ENCODE results near the gene IKZF3. TPM values are rescaled to one million over a fixed set of nuclear protein-coding genes. Genes with fewer than 3 reads are reported as not detected.

Gene IKZF3
- polyA plus RNA-seq, 1 donor (not counting 4 experiments of a cell fraction or from before 2014, with no cell fraction given) = not detected

DNA sequence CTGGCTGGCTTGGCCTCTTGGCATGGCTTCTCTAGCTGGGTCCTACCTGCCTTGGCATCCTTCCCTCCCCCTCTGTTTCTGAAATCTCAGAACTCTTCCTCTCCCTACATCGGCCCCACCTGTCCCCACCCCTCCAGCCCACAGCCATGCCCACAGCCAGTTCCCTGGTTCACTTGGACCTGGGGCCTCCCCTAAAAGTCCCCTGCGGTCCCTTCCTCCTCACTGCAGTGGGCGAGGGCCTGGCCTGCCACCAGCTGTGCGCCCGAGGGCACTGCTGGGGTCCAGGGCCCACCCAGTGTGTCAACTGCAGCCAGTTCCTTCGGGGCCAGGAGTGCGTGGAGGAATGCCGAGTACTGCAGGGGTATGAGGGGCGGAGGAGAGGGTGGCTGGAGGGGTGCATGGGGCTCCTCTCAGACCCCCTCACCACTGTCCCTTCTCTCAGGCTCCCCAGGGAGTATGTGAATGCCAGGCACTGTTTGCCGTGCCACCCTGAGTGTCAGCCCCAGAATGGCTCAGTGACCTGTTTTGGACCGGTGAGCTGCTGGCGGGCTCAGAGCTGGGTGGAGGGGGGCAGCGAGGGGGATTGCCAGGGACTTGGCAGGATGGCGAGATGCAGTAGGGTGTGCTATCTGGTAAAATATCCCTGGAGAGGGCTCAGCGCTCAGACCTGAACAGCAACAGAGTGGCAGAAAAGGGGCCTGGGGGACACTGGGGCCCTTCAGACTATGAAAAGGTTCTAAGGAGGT is 147.9 kb downstream of the IKZF3 start:
- TF ChIP-seq, protein P1, sequence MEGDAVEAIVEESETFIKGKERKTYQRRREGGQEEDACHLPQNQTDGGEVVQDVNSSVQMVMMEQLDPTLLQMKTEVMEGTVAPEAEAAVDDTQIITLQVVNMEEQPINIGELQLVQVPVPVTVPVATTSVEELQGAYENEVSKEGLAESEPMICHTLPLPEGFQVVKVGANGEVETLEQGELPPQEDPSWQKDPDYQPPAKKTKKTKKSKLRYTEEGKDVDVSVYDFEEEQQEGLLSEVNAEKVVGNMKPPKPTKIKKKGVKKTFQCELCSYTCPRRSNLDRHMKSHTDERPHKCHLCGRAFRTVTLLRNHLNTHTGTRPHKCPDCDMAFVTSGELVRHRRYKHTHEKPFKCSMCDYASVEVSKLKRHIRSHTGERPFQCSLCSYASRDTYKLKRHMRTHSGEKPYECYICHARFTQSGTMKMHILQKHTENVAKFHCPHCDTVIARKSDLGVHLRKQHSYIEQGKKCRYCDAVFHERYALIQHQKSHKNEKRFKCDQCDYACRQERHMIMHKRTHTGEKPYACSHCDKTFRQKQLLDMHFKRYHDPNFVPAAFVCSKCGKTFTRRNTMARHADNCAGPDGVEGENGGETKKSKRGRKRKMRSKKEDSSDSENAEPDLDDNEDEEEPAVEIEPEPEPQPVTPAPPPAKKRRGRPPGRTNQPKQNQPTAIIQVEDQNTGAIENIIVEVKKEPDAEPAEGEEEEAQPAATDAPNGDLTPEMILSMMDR (optimal IDR thresholded peaks at IDR 0.05 in 1 of 3, IDR thresholded peaks at IDR 0.05 in 1 of 3, conservative IDR thresholded peaks at IDR 0.05 in 1 of 3; ENCODE audit: extremely low read depth in 1 of 3, insufficient read depth in 2 of 3, low read length in 3 of 3) = no peak
- TF ChIP-seq EZH2 (IDR thresholded peaks at IDR 0.05; ENCODE audit: low read length) = no peak
- Histone ChIP-seq H3K9ac (ENCODE audit: control insufficient read depth, extremely low read depth, insufficient read depth, low read length) (peak overlapping the region; percentile 26), H3K4me1 (ENCODE audit: control insufficient read depth, extremely low read depth, insufficient read depth, low read length) (peaks cover 10% of the 10 kb centered on the region), H3K4me2 (ENCODE audit: control insufficient read depth, extremely low read depth, insufficient read depth, low read depth, low read length) (no peak overlapping the region), H3K36me3 (ENCODE audit: control insufficient read depth in 2 of 2, extremely low read depth in 1 of 2, insufficient read depth in 2 of 2, low read length in 2 of 2) (peaks cover 26 to 29% of the 10 kb centered on the region in 2 experiments), H3K9me3 (ENCODE audit: control insufficient read depth, low read depth, low read length) (no peaks in the 10 kb centered on the region), H3K27ac (ENCODE audit: control insufficient read depth, insufficient read depth, low read length) (peak overlapping the region; percentile 46), H3K4me3 (ENCODE audit: control insufficient read depth in 2 of 3, extremely low read depth in 1 of 3, insufficient read depth in 2 of 3, low read depth in 1 of 3, low read length in 3 of 3) (no peak overlapping the region), H4K20me1 (ENCODE audit: control insufficient read depth, extremely low read depth, insufficient read depth, low read length) (no peaks in the 10 kb centered on the region), H3K79me2 (ENCODE audit: control insufficient read depth, insufficient read depth, low read length) (no peaks in the 10 kb centered on the region), H2AFZ (ENCODE audit: control insufficient read depth, low read length) (no peak overlapping the region), H3K27me3 (ENCODE audit: control insufficient read depth, extremely low read depth, insufficient read depth, low read length) (no peaks in the 10 kb centered on the region), H3K9me1 (ENCODE audit: control insufficient read depth, extremely low read depth, insufficient read depth, low read length) (no peaks in the 10 kb centered on the region)
- DNase-seq (ENCODE audit: low read depth, low spot score) (no peak), FAIRE-seq (no peak)
- dilution Hi-C loops (cut with MboI; ENCODE audit: extremely low pct_ligation_motif_present, low sequenced_read_pairs) = no loop called here

DNA sequence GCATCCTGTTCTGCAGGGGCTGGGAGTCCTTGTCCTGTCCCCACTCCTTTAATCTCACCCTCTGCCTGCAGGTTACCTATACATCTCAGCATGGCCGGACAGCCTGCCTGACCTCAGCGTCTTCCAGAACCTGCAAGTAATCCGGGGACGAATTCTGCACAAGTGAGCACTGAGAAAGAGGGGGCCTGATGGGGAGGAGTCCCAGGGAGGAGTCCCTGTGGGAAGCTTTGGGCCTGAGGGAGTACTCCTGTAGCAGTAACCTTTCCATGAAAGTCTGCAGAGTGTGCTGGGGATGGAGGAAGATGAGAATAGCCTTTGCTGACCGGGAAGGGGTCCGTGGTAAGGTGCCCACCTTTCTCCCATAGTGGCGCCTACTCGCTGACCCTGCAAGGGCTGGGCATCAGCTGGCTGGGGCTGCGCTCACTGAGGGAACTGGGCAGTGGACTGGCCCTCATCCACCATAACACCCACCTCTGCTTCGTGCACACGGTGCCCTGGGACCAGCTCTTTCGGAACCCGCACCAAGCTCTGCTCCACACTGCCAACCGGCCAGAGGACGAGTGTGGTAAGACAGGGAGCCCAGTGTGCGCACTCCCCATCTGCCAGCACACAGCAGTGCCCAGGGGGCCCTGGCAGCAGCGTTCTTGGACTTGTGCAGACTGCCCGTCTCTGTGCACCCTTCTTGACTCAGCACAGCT is 148.6 kb downstream of the IKZF3 start:
- no peak for DNase-seq (ENCODE audit: low read depth, low spot score)
- Histone ChIP-seq H3K79me2 (ENCODE audit: control insufficient read depth, insufficient read depth, low read length) (no peaks in the 10 kb centered on the region), H3K9me3 (ENCODE audit: control insufficient read depth, low read depth, low read length) (no peaks in the 10 kb centered on the region), H3K27me3 (ENCODE audit: control insufficient read depth, extremely low read depth, insufficient read depth, low read length) (no peaks in the 10 kb centered on the region), H3K4me3 (ENCODE audit: control insufficient read depth in 2 of 3, extremely low read depth in 1 of 3, insufficient read depth in 2 of 3, low read depth in 1 of 3, low read length in 3 of 3) (no peak overlapping the region), H4K20me1 (ENCODE audit: control insufficient read depth, extremely low read depth, insufficient read depth, low read length) (no peaks in the 10 kb centered on the region), H3K4me2 (ENCODE audit: control insufficient read depth, extremely low read depth, insufficient read depth, low read depth, low read length) (no peak overlapping the region), H3K9ac (ENCODE audit: control insufficient read depth, extremely low read depth, insufficient read depth, low read length) (no peak overlapping the region), H3K36me3 (ENCODE audit: control insufficient read depth in 2 of 2, extremely low read depth in 1 of 2, insufficient read depth in 2 of 2, low read length in 2 of 2) (peaks cover 27 to 29% of the 10 kb centered on the region in 2 experiments), H2AFZ (ENCODE audit: control insufficient read depth, low read length) (no peak overlapping the region), H3K9me1 (ENCODE audit: control insufficient read depth, extremely low read depth, insufficient read depth, low read length) (no peaks in the 10 kb centered on the region), H3K4me1 (ENCODE audit: control insufficient read depth, extremely low read depth, insufficient read depth, low read length) (peaks cover 10% of the 10 kb centered on the region), H3K27ac (ENCODE audit: control insufficient read depth, insufficient read depth, low read length) (no peak overlapping the region)
- TF ChIP-seq, protein P1 (optimal IDR thresholded peaks at IDR 0.05 in 1 of 3, IDR thresholded peaks at IDR 0.05 in 1 of 3, conservative IDR thresholded peaks at IDR 0.05 in 1 of 3; ENCODE audit: extremely low read depth in 1 of 3, insufficient read depth in 2 of 3, low read length in 3 of 3) = peak in 1 of 3 experiments; percentile 12
- TF ChIP-seq EZH2 (IDR thresholded peaks at IDR 0.05; ENCODE audit: low read length) = no peak
- dilution Hi-C loops (cut with MboI; ENCODE audit: extremely low pct_ligation_motif_present, low sequenced_read_pairs) = no loop called here
- no peak for FAIRE-seq

Data from keratinocyte (primary cell).